Measurements from ENCODE around the gene TCF25.

- TF ChIP-seq CTCF (IDR thresholded peaks at IDR 0.05; ENCODE audit: poor library complexity), result no peak
- TF ChIP-seq EZH2phosphoT487 (IDR thresholded peaks at IDR 0.05; ENCODE audit: low read depth, severe bottlenecking, unreplicated experiment), result no peak
Observed at GRCh38 chr16:89899879-89900481, 26.6 kb downstream of the TCF25 start.

All from hepatocyte (in vitro differentiated cells).